DMS79 treated with DMSO at 0.1 percent for 48 hours (cell line): ENCODE measurements around the gene DGCR8.

Source experiments
- DNase-seq: peaks from one replicate; lab custom pipeline; 2025; lab: John Stamatoyannopoulos, UW

The DGCR8 gene

DNA sequence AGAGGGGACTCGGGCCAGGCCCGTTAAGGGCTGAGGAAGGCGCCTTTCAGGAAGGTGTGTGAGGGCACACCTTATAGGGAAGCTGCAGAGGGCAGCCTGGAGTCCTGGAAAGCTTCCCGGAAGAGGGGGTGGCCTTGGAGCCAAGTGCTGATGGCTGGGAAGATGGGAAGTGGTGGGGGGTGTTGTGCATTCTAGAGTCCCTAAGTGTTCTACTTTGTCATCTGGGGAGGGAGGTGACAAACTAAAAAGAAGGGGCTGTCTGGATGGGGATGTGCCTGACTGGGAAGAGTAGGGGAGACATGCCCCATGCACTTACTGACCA lies 58.3 kb downstream of the DGCR8 start:
- DNase-seq, result no peak

DNA sequence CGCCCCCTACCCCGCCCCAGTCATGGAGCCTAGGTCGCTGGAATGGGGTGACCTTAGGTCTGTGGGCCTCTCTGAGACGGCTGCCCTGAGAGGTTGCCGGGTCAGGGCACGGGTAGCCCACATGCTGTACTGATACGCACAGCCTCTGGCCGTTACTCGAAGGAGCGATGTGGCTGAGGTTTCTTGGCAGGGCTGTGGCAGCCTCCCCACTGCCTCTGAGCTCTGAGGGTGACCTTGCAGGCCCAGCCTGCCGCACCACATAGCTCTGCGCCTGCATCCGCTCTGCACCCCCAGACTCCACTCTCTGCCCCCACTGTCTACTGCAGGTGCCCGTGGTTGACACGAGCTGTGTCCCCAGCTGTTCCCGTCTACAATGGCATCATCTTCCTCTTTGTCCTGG lies 58.8 kb downstream of the DGCR8 start:
- DNase-seq, result no peak

DNA sequence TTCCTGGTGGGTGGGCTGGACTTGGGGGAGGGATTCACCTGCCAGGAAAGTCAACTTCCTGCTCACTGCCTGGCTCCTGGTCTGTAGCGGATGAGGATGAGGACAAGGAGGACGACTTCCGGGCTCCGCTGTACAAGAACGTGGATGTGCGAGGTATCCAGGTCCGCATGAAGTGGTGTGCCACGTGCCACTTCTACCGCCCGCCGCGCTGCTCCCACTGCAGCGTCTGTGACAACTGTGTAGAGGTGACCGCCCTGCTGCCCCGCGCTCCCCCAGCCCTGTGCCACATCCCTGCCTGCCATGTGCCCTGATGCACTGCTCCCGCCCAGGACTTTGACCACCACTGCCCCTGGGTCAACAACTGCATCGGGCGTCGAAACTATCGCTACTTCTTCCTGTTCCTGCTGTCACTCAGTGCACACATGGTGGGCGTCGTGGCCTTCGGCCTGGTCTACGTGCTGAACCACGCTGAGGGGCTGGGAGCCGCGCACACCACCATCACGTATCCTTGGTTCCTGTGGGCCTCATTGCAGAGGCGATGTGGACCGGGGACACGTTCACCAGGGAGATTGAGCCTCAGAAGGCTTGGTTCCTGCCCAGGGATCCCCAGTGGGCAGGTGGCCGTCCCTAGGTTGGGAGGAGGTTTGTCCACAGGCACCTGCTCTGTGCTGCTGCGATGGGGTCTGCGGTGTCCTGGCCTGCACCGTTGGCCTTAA lies 59.5 kb downstream of the DGCR8 start:
- DNase-seq, result no peak

DNA sequence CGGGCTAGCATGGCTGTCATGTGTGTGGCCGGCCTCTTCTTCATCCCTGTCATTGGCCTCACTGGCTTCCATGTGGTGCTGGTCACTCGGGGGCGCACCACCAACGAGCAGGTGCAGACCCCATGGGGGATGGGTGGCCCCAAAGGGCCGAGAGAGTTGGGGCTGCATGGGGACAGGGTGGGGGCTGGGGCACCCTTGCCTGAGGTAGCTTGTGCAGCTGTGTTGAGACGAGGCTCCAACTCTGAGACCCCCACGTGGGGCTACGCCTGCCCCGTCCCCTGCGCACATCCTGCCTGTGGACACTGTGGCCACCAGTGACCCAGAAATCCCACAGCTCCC lies 60.0 kb downstream of the DGCR8 start:
- DNase-seq, result no peak

DNA sequence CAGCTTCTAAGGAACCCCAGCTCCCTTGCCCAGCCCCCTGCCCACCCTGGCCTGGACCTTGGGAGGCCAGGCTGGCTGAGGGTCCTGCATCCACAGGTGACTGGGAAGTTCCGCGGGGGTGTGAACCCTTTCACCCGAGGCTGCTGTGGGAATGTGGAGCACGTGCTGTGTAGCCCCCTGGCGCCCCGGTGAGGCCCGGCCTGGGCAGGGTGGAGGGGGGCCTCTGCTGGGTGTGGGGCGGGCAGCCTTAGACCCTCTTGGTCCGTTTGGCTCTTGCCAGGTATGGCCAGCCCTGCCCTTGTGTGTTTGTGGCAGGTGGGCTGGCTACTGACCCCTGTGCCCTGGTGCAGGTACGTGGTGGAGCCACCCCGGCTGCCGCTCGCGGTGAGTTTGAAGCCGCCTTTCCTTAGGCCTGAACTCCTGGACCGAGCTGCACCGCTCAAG lies 60.5 kb downstream of the DGCR8 start:
- DNase-seq, result no peak

DNA sequence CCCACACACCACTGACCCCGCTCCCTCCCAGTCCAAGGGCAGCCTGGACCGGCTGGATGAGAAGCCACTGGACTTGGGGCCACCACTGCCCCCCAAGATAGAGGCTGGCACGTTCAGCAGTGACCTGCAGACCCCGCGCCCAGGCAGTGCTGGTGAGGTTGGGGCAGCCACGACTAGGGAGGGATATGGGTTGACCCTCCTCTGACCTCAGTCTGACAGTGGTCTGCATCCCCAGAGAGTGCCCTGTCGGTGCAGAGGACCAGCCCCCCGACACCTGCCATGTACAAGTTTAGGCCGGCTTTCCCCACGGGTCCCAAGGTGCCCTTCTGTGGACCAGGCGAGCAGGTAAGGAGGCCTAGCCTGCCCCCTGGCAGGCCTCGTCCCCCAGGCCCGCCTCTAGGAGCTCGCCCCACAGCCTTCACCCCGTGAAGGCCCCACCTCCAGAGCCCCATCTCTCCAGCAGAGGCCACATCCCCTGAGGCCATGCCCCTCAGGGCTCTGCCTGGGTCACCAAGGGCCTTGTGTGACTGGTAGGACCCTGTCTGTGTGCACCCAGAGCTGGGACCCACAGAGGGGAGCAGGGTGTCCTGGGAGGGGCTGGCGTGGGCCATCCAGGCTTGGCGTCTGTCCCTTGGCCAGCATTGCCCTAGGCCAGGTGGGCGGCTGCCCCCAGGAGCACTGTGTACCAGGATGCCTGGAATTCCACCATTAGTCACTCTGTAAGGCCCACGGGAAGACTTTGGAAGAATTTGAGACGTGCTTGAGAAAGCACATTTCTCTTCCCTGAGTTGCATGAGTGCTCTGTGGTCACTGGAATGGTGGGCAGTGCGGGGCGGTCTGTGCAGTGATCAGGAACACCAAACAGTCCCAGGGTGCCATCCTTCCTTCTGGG lies 61.4 kb downstream of the DGCR8 start:
- DNase-seq, result no peak

DNA sequence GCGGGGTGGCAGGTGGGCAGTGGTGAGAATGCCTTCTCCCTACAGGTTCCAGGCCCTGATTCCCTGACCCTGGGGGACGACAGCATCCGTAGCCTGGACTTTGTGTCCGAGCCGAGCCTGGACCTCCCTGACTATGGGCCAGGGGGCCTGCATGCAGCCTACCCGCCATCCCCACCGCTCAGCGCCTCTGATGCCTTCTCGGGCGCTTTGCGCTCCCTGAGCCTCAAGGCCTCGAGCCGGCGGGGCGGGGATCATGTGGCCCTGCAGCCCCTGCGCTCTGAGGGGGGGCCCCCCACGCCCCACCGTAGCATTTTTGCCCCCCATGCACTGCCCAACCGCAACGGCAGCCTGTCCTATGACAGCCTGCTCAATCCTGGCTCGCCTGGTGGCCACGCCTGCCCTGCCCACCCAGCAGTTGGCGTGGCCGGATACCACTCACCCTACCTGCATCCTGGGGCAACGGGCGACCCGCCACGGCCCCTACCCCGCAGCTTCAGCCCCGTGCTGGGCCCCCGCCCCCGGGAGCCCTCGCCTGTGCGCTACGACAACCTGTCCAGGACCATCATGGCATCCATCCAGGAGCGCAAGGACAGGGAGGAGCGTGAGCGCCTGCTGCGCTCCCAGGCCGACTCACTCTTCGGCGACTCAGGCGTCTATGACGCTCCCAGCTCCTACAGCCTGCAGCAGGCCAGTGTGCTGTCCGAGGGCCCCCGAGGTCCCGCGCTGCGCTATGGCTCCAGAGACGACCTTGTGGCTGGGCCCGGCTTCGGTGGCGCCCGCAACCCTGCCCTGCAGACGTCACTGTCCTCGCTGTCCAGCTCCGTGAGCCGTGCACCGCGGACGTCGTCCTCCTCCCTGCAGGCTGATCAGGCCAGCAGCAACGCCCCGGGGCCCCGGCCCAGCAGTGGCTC lies 62.9 kb downstream of the DGCR8 start:
- no peak for DNase-seq

DNA sequence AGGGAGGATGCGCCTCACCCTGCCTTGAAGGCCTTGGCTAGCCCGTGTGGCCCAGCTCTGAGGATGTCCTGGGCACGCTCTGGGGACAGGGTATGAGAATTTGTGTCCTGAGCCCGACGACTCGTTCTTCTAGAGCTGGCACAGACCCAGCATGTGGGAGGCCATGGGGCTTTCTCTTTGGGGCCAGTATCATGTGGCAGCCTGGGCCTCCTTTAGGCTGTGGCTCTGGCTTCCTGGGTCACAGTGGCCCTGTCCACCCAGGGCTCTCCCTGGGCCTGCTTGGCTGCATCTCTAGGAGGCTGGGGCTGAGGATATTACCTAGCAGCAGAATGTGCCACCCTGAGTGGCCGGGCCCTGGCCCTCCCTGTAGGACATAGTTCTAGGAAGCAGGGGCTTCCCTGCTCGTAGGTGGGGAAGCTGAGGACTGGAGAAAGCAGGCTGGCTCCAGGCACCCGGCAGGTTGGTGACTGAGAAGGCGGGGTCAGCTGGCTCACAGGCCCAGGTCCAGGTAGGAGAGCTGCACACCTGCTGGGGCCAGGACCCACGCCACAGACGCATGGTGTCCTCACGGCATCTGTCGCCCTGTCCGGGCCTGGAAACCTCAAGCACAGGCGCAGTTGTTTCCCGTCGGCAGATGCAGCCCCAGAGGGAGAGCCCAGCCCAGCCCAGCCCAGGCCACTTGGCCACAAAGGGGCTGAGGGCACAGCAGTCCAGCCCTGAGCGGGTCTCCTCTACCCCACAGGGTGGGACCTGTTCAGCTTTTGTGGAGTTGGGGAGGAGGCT lies 64.0 kb downstream of the DGCR8 start:
- no peak for DNase-seq

DNA sequence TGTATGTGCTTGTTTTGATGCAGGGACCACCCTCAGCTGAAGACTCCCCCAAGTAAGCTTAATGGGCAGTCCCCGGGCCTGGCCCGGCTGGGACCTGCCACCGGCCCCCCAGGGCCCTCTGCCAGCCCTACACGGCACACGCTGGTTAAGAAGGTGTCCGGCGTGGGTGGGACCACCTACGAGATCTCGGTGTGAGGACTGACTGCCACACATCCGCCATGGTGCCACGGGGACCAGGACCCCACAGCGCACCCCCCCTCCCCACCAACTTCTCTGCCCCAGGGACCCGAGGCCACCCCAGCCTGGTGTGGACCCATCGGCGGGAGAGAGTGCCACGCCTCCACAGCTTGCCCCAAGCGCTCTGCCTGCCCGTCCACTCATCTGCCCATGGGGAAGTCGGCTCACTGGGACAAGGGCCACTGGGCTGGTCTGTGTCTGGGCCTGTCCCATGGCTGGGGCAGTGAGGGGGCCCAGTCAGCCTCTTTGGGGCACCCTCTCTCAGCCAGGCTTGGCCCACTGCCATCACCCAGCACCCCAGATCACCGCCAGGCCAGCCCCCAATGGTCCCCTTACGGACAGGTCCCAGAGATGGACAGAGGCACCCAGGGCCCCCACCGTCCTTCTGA lies 65.3 kb downstream of the DGCR8 start:
- no peak for DNase-seq

DNA sequence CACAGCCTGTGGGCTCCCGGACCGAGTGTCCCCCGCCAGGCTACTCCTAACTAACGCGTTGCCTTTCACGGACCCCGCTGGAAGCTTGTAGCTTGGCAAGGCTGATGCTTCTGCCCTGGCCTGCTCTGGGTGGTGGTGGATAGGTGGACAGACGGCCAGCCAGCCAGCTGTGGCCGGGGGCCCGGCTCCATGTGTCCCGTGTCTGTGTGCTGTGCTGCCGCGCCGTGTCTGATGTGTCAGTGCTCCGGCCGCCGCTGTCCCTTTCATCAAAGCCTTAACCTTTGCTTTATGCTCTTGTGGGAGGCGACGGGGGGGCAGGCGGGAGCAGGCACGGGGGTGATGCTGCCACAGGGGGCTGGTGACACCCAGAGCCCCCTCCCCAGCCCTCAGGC lies 65.8 kb downstream of the DGCR8 start:
- DNase-seq, result no peak

DNA sequence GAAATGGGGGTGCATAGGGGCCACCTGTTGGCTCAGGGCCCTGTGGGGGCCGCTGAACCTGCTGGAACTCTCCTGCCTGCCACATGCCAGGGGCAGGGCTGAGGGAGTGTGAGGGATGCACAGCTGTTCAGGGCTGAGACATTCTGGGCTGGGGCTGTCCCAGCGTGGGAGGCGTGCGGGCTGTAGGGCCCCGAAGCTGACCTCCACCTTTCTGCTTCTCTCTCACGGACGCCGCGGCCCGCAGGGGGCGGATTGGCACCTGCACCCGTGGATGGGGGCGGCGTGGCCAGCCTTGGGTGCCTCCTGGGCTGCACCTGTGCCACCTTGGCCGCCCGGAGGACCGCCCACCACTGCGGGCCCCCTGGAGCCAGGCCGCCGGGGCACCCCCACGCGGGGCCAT lies 66.7 kb downstream of the DGCR8 start:
- no peak for DNase-seq

DNA sequence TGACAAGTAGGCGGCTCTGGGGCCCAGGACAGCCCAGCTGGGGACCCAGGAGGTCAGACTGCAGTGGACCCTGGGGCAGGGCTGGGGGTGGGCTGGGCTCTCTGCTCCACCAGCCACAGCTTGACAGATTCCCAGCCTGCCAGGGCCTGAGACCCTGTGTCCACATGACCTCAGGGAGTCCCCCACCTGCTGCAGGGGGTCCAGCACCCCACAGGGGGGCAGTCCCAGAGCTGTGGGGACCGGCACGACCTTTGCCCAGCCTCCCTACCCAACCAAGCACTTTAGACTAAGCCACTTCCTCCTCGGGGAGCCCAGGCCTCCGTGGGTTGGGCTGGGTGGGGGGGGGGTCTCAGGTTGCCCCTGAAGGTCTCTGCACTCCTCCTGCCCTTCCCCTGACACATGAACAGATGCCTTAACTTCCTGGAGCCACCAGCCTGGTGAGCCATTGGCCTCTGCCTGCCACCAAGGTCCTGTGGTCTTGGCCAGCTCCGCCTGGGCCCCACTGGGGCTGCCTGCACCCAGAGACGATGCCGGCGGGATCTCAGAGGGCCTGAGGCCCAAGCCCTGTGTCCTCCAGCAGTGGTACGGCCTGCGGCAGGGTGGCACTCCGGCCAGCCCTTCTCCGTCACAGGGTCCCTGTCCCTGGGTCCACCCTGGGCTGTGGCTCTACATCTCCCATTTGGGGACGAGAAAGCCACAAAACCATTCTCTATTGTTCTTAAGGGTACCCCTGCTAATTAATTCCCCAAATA lies 67.4 kb downstream of the DGCR8 start:
- no peak for DNase-seq

DNA sequence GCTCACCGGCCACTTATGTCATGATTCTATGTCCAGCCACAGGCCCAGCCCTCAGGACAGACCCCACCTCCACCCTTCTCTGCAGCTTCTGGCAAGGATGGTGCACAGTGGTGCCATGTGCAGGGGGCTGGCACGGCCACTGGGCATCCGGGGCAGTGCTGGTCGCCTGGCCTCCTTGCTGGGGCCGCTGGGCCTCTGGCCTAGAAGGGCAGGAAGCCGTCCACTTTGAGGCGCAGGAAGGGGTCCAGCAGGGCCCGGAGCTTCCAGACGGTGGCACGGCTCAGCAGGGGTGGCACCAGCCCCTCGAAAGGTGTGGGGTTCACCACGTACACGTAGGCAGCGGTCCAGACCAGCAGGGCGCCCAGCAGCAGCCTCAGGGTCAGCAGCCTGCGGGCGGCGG lies 68.4 kb downstream of the DGCR8 start:
- no peak for DNase-seq

DNA sequence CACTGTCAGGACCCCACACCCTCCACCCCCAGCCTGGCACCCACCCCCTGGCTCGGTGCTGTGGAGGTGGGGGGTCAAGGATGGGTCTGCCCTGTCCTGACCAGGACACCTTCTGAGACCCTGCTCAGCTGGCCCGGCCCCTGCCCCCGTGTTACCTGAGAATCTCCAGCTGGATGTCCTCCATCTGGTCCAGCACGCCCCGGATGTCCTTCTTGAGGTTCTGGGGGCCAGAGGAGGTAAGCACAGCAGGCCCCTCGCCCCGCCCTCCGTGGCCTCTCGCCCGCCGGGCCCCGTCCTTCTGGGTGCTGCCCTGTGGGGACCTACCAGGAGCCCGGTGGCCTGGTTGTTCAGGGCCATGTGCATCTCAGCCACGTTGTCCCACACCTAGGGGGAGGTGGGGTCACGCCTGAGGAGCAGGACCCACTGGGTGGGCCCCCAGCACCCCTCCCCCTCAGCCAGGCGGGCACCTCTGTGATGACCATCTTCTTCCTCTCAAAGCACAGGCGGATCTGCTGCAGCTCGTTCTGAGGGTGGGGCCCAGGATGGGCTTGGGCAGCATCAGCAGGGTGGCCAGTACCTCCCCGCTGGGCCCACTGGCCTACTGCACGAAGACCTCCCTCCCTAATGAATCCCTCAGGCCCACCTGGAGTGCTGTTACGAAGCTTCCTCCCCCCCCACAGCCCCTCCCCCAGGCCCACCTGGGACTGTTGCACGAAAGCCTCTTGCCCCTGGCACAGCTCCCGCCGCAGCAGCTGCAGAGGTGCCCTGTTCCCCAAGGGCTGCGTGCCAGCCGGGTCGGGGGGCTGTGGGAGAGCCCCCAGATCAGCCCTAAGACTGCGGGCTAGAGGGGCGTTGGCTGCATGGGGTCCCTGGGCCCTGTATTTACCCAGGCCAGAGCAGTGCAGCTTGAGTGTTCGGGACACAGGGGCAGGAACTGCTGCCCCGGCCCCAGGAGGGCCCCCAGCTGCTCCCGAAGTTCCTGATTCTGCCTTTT lies 69.5 kb downstream of the DGCR8 start:
- DNase-seq, result no peak

DNA sequence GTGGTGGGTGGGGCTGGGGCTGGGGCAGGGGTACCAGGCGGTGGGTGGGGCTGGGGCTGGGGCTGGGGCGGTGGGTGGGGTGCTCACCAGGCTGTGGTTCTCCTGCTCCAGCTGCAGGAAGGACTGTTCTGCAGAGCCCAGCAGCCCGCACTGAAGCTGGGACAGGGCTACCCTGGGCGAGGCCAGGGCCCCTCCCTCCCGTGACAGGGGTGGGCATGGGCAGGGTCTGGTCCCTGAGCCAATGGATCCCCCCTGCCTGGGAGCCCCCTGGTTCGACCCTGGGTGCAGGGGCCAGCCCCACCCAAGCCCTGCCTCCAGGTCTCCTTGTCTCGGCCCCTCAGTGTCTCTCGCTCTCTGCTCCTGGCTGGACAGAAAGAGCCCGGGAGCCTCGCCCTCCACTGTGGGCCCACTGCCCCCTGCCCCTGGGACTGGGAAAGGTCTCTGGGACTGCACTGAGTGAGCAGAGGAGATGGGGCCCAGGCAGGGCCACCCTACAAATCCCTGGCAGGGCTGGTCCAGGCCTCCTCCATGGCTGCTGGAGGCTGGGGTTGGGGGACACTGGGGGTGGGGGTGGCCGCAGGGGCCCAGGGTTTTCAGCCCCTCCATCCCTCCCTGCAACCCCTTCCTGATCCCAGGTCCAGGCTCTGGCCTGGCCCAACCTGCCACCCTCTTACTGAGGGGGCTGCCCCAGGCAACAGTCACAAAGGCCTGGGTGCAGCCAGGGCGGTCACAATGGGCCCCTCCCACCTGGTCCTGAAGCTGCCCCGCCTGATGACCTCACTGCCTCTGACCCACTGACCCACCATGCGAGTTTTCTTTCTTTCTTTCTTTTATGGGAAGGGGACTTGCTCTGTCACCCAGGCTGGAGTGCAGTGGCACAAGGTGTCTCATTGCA lies 70.6 kb downstream of the DGCR8 start, which contains the start of gene CCDC188:
Gene CCDC188 (minus strand): TSS at position 675 of the 895 bp plus-strand sequence. CDS start 69 bp downstream, at position 606.
- DNase-seq, result no peak

DNA sequence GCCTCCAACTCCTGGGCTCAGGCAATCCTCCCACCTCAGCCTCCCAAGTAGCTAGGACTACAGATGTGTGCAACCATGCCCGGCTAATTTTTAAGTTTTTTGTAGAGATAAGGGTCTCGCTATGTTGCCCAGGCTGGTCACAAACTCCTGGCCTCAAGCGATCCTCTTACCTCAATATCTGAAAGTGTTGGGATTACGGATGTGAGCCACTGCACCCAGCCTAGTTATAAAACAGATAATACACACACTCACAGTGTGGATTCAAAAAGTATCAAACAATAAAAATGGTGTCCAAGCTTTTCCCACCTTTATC lies 71.2 kb downstream of the DGCR8 start:
- no peak for DNase-seq

DNA sequence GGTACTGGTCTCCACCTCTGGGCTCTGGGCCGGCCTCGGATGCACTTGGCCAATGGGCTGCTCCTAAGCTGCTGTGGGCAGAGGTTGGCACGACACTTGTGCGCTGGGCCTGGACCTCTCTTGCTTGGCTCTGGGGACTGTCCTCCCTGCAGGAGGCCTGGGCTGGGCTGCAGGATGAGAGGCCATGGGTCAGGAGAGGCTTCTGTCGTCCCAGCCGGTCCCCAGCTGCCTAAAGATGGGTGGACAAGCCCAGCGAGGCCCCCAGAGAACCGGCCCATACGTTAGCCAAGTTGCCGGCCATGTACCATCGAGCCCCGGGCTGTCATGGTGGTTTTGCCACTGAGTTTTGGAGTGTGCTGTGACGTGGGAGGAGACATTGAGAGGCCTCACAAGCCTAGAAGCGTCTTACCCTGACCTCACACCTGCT lies 72.4 kb downstream of the DGCR8 start:
- no peak for DNase-seq

DNA sequence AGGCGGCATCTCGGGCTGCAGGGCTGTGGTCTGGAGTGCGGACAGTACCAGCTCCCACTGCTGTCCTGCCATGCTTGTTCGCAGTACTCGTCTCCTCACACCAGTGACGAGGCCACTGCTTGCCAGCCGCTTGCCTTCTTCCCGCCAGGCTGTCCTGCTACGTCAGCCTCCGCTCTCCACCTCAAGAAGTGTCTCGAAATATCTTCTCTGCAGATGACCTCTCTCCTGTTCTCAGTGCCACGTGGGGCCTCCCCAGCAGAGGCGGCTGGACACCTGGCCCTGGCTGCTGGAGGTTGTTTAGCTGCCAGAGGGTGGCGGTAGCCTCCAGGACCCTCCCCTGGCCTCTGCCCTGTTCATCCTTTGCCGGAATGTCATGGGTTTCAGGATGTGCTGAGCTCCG lies 73.9 kb downstream of the DGCR8 start:
- DNase-seq, result no peak
